Smooth muscle cell (in vitro differentiated cells): Measurements from ENCODE around the gene NFATC2IP. TPM values are rescaled to one million over a fixed set of nuclear protein-coding genes. Genes with fewer than 3 reads are reported as not detected.
A peak's percentile ranks its signal among the peaks of the same experiment; 100 is the strongest.
"Not testable (repeated sequence)": the region's sequence is repeated elsewhere in the genome, so short reads cannot be mapped to it uniquely, and the experiment has no call there.

Experiments
- DNase-seq: peaks from one replicate; lab custom pipeline; 2025; ENCODE audit not compliant: unreplicated experiment; lab: John Stamatoyannopoulos, UW
- H2AFZ ChIP-seq: fragments of 200-600 bp; sonication (generic); 2 replicates; pipeline ENCODE4 v1.6.0; 2016; ENCODE audit warnings: antibody characterized with exemption, low read depth, mild to moderate bottlenecking
- H3F3A ChIP-seq: fragments of 200-600 bp; sonication (generic); 2 replicates; pipeline ENCODE4 v1.6.0; 2017; ENCODE audit warnings: antibody characterized with exemption, low read depth
- H3K27ac ChIP-seq: fragments of 200-600 bp; sonication (generic); 2 replicates; pipeline ENCODE4 v1.5.1; 2016; ENCODE audit warnings: low read depth, mild to moderate bottlenecking
- H3K27me3 ChIP-seq: fragments of 200-600 bp; sonication (generic); 2 replicates; pipeline ENCODE4 v1.6.1; 2016; ENCODE audit warnings: low read depth, mild to moderate bottlenecking
- H3K36me3 ChIP-seq: fragments of 200-600 bp; sonication (generic); 2 replicates; pipeline ENCODE4 v1.5.1; 2016; ENCODE audit warnings: low read depth
- H3K4me1 ChIP-seq: fragments of 200-600 bp; sonication (generic); 2 replicates; pipeline ENCODE4 v1.5.1; 2016; ENCODE audit warnings: low read depth
- H3K4me2 ChIP-seq: fragments of 200-600 bp; sonication (generic); 2 replicates; pipeline ENCODE4 v1.6.0; 2016; ENCODE audit warnings: mild to moderate bottlenecking
- H3K4me3 ChIP-seq: fragments of 200-600 bp; sonication (generic); 2 replicates; pipeline ENCODE4 v1.5.1; 2016; ENCODE audit warnings: mild to moderate bottlenecking
- H3K79me2 ChIP-seq: fragments of 200-600 bp; sonication (generic); 2 replicates; pipeline ENCODE4 v1.6.0; 2016; ENCODE audit warnings: low read depth, mild to moderate bottlenecking
- H3K9ac ChIP-seq: fragments of 200-600 bp; sonication (generic); 2 replicates; pipeline ENCODE4 v1.6.0; 2016; ENCODE audit warnings: low read depth
- H3K9me3 ChIP-seq: fragments of 200-600 bp; sonication (generic); replicated peaks from 2 replicates; pipeline ENCODE4 v1.5.1; 2016; ENCODE audit warnings: low read depth
- H4K20me1 ChIP-seq: fragments of 200-600 bp; sonication (generic); 2 replicates; pipeline ENCODE4 v1.6.0; 2016; ENCODE audit warnings: low read depth
- WGBS: methylation state at CpG from one replicate; pipeline ENCODE4 v1.1.7; 2016; ENCODE audit warnings: low lambda C conversion rate; 5-methylcytosine and 5-hydroxymethylcytosine counted together
- polyA plus RNA-seq: library from polyadenylated mRNA; unstranded; fragments of >200 nt; fragmentation: Nextera tagmentation; extraction: Ambion mirVana; gene quantifications from 2 replicates; pipeline ENCODE4 v1.2.1, GENCODE V29; 2016
- total RNA-seq: library from RNA; depleted of rRNA; stranded (reverse); fragments of >200 nt; gene quantifications from 2 replicates; pipeline ENCODE4 v1.2.3, GENCODE V29; 2014
- TF ChIP-seq, protein P1 (sequence below): fragments of 200-600 bp; sonication (generic); IDR thresholded peaks from 2 replicates; pipeline ENCODE4 v1.5.1; 2017; ENCODE audit warnings: borderline replicate concordance, mild to moderate bottlenecking, antibody characterized with exemption; ENCODE audit not compliant: insufficient read depth, poor library complexity, severe bottlenecking

NFATC2IP gene
- total and polyA plus RNA-seq, 2 experiments from 2014 or later = 13.1 to 19.0 TPM

DNA sequence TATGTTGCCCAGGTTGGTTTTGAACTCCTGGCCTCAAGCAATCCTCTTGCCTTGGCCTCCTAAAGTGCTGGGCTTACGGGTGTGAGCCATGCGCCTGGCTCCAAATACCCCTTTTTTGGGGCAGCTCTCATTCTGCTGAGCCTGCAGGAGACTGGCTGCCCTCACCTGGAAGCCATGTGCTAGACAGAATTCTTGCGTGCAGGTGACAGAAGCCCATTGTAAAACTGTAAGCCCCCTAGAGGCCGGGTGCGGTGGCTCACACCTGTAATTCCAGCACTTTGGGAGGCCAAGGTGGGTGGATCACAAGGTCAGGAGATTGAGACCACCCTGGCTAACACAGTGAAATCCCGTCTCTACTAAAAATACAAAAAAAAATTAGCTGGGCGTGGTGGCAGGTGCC, 29.6 kb downstream of the NFATC2IP start:
- not testable (repeated sequence) for H3K4me1 ChIP-seq, H2AFZ ChIP-seq, DNase-seq, H3K9ac ChIP-seq, H3K4me3 ChIP-seq, H3K9me3 ChIP-seq, H3K27ac ChIP-seq, H3F3A ChIP-seq, H3K27me3 ChIP-seq, H4K20me1 ChIP-seq, H3K4me2 ChIP-seq, H3K36me3 ChIP-seq
- peaks cover 11% of the 10 kb centered on the region for H3K79me2 ChIP-seq
- 91% methylated on average over 7 of the region's 7 CpGs for WGBS
- TF ChIP-seq, protein P1, sequence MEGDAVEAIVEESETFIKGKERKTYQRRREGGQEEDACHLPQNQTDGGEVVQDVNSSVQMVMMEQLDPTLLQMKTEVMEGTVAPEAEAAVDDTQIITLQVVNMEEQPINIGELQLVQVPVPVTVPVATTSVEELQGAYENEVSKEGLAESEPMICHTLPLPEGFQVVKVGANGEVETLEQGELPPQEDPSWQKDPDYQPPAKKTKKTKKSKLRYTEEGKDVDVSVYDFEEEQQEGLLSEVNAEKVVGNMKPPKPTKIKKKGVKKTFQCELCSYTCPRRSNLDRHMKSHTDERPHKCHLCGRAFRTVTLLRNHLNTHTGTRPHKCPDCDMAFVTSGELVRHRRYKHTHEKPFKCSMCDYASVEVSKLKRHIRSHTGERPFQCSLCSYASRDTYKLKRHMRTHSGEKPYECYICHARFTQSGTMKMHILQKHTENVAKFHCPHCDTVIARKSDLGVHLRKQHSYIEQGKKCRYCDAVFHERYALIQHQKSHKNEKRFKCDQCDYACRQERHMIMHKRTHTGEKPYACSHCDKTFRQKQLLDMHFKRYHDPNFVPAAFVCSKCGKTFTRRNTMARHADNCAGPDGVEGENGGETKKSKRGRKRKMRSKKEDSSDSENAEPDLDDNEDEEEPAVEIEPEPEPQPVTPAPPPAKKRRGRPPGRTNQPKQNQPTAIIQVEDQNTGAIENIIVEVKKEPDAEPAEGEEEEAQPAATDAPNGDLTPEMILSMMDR = peak; percentile 5

DNA sequence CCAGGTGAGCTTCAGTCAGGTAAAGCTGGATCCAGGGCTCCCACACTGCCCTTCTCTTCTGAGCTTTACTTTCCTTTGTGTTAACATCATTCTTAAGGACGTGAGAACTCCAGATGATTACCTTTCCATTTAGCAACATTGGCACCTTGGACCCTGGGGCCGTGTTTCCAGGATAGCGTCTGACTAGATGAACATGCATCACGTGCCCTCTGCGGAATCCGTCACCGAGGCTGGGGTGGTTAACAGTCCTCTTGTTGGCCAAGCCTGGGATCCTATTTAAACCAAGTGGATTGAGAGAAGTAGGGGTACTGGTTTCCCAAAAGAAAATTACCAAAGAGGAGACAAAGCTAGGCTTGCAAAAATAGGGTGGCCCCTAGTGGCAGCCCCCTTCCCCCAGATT, 30.2 kb downstream of the NFATC2IP start:
- H3K9me3 ChIP-seq = no peaks in the 10 kb centered on the region
- H3K4me1 ChIP-seq = no peaks in the 10 kb centered on the region
- TF ChIP-seq, protein P1 = no peak
- H3K27me3 ChIP-seq = no peaks in the 10 kb centered on the region
- H3F3A ChIP-seq = no peaks in the 10 kb centered on the region
- WGBS = 98% methylated on average over 7 of the region's 7 CpGs
- H3K4me2 ChIP-seq = no peak overlapping the region
- H2AFZ ChIP-seq = no peak overlapping the region
- H4K20me1 ChIP-seq = no peaks in the 10 kb centered on the region
- no peaks in the 10 kb centered on the region for H3K36me3 ChIP-seq
- H3K9ac ChIP-seq = no peak overlapping the region
- no peak overlapping the region for H3K4me3 ChIP-seq
- DNase-seq = no peak
- no peak overlapping the region for H3K27ac ChIP-seq
- H3K79me2 ChIP-seq = peaks cover 6% of the 10 kb centered on the region

DNA sequence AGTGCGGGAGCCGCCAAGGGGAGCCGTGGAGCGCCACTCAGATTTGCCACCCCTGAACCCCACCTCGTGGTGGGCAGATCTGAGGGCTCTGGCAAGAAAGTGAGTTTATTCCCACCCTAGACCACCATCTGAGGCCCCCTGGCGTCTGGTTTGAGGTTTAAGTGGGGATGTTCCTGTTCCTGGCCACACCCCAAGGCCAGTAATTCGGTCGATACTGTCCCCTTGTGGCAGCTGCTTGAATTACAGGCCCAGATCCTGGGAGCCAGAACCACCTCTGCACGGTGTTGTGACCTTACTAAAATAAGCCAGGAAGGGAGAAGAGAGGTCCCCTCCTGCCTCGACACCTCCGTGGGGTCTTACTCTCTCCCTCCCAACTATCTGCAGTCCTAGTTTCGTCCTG, 30.8 kb downstream of the NFATC2IP start:
- no peaks in the 10 kb centered on the region for H3F3A ChIP-seq
- H3K4me2 ChIP-seq = no peak overlapping the region
- H3K79me2 ChIP-seq = peaks cover 4% of the 10 kb centered on the region
- TF ChIP-seq, protein P1 = peak; percentile 48
- no peaks in the 10 kb centered on the region for H3K4me1 ChIP-seq
- no peak overlapping the region for H3K27ac ChIP-seq
- H2AFZ ChIP-seq = no peak overlapping the region
- H3K27me3 ChIP-seq = no peaks in the 10 kb centered on the region
- no peak overlapping the region for H3K9ac ChIP-seq
- H3K9me3 ChIP-seq = no peaks in the 10 kb centered on the region
- DNase-seq = no peak
- WGBS = 91% methylated on average over 12 of the region's 12 CpGs
- no peak overlapping the region for H3K4me3 ChIP-seq
- no peaks in the 10 kb centered on the region for H4K20me1 ChIP-seq
- no peaks in the 10 kb centered on the region for H3K36me3 ChIP-seq

DNA sequence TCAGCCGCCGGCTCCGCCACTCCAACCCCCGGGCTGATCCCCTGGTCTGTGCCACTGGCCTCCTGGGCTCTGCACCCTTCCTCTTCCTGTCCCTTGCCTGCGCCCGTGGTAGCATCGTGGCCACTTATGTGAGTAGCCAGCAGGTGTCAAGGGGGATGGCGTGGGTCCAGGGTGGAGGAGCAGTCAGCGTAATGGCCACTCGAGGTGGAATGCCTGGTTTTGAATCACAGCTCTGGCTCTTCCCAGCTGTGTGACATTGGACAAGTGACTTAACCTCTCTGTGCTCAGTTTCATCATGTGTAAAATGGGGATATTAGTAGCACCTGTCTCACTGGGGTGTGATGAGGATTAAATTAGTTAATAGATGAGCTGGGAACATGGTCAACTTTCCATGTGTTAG, 31.7 kb downstream of the NFATC2IP start:
- H3K27me3 ChIP-seq = no peaks in the 10 kb centered on the region
- no peaks in the 10 kb centered on the region for H3K79me2 ChIP-seq
- H3K9me3 ChIP-seq = no peaks in the 10 kb centered on the region
- no peak overlapping the region for H3K27ac ChIP-seq
- no peak overlapping the region for H3K9ac ChIP-seq
- TF ChIP-seq, protein P1 = no peak
- H3K4me3 ChIP-seq = no peak overlapping the region
- no peak overlapping the region for H2AFZ ChIP-seq
- no peak overlapping the region for H3K4me2 ChIP-seq
- H4K20me1 ChIP-seq = no peaks in the 10 kb centered on the region
- DNase-seq = no peak
- H3K4me1 ChIP-seq = no peaks in the 10 kb centered on the region
- H3F3A ChIP-seq = no peaks in the 10 kb centered on the region
- H3K36me3 ChIP-seq = peaks cover 3% of the 10 kb centered on the region
- WGBS = over 99% methylated on average over 10 of the region's 10 CpGs
